GM23338 (cell line): ENCODE measurements around the gene LSP1. TPM values are rescaled to one million over a fixed set of nuclear protein-coding genes. Genes with fewer than 3 reads are reported as not detected.
A peak's percentile ranks its signal among the peaks of the same experiment; 100 is the strongest.

Source experiments
- ATAC-seq: fragments of 200-7000 bp; cut with Tn5 transposase; 3 replicates; pipeline ENCODE4 v1.9.1; 2020
- DNase-seq: peaks from one replicate; pipeline ENCODE4 v3.0.0-alpha.2; 2015; ENCODE audit warnings: low spot score
- H2AFZ ChIP-seq: fragments of 200-600 bp; sonication (generic); 2 replicates; pipeline ENCODE4 v1.8.0; 2016; ENCODE audit warnings: antibody characterized with exemption, mild to moderate bottlenecking, moderate library complexity
- H3F3A ChIP-seq: fragments of 200-600 bp; sonication (generic); replicated peaks from 2 replicates; pipeline ENCODE4 v1.8.0; 2017; ENCODE audit warnings: antibody characterized with exemption, mixed run types, low read depth
- H3K27ac ChIP-seq: fragments of 200-600 bp; sonication (generic); 2 replicates; pipeline ENCODE4 v1.6.1; 2016; ENCODE audit warnings: low read depth
- H3K27me3 ChIP-seq: fragments of 200-600 bp; sonication (generic); 2 replicates; pipeline ENCODE4 v1.8.0; 2016; ENCODE audit warnings: mild to moderate bottlenecking, mixed run types, moderate library complexity; ENCODE audit not compliant: insufficient read depth
- H3K36me3 ChIP-seq: fragments of 200-600 bp; sonication (generic); 2 replicates; pipeline ENCODE4 v1.8.0; 2016; ENCODE audit warnings: mild to moderate bottlenecking; ENCODE audit not compliant: insufficient read depth
- H3K4me1 ChIP-seq: fragments of 200-600 bp; sonication (generic); 2 replicates; pipeline ENCODE4 v1.8.0; 2016; ENCODE audit warnings: mild to moderate bottlenecking, moderate library complexity; ENCODE audit not compliant: insufficient read depth
- H3K4me2 ChIP-seq: fragments of 200-600 bp; sonication (generic); 2 replicates; pipeline ENCODE4 v1.7.1; 2017; ENCODE audit warnings: mixed run types
- H3K4me3 ChIP-seq: fragments of 200-600 bp; sonication (generic); 2 replicates; pipeline ENCODE4 v1.6.1; 2016; ENCODE audit warnings: mixed run types
- H3K79me2 ChIP-seq: fragments of 200-600 bp; sonication (generic); replicated peaks from 2 replicates; pipeline ENCODE4 v1.8.0; 2017; ENCODE audit warnings: mild to moderate bottlenecking; ENCODE audit not compliant: insufficient read depth
- H3K9me2 ChIP-seq: fragments of 200-600 bp; sonication (generic); 2 replicates; pipeline ENCODE4 v1.8.0; 2017; ENCODE audit not compliant: insufficient read depth
- H4K20me1 ChIP-seq: fragments of 200-600 bp; sonication (generic); replicated peaks from 2 replicates; pipeline ENCODE4 v1.8.0; 2017; ENCODE audit warnings: mild to moderate bottlenecking; ENCODE audit not compliant: insufficient read depth
- H3K27ac Mint-ChIP-seq: 2 replicates; pipeline ENCODE4 v1.8.0; 2020; ENCODE audit warnings: inconsistent platforms, mild to moderate bottlenecking, moderate library complexity, mixed read lengths
- H3K27me3 Mint-ChIP-seq: 3 replicates; pipeline ENCODE4 v1.8.0; 2022; ENCODE audit warnings: low read depth, mild to moderate bottlenecking, moderate library complexity, mixed read lengths, inconsistent platforms; ENCODE audit not compliant: insufficient read depth, poor library complexity
- H3K36me3 Mint-ChIP-seq: 3 replicates; pipeline ENCODE4 v1.8.0; 2021; ENCODE audit warnings: low read depth, mild to moderate bottlenecking, inconsistent platforms, moderate library complexity, mixed read lengths
- H3K4me1 Mint-ChIP-seq: 3 replicates; pipeline ENCODE4 v1.8.0; 2020; ENCODE audit warnings: mild to moderate bottlenecking, inconsistent platforms, mixed read lengths
- H3K4me3 Mint-ChIP-seq: 3 replicates; pipeline ENCODE4 v1.8.0; 2021; ENCODE audit warnings: moderate library complexity, mild to moderate bottlenecking, inconsistent platforms, mixed read lengths
- H3K9me3 Mint-ChIP-seq: 3 replicates; pipeline ENCODE4 v1.8.0; 2020; ENCODE audit warnings: moderate library complexity, mild to moderate bottlenecking, inconsistent platforms, mixed read lengths
- NANOG ChIP-seq: IDR thresholded peaks from 2 replicates; pipeline ENCODE4 v1.6.1; 2016; ENCODE audit warnings: antibody characterized with exemption, borderline replicate concordance
- POLR2AphosphoS5 ChIP-seq: IDR thresholded peaks from 2 replicates; pipeline ENCODE4 v1.6.1; 2016; ENCODE audit warnings: antibody characterized with exemption, low read depth
- STAT1 ChIP-seq: IDR thresholded peaks from one replicate; pipeline ENCODE4 v1.6.1; 2016; ENCODE audit warnings: antibody characterized with exemption; ENCODE audit not compliant: unreplicated experiment
- ZNF114 ChIP-seq: fragments of 250-450 bp; sonication (Bioruptor Pico); IDR thresholded peaks from 2 replicates; pipeline ENCODE4 v1.5.0; 2020; ENCODE audit warnings: mild to moderate bottlenecking, moderate library complexity
- ZNF331 ChIP-seq: fragments of 250-450 bp; sonication (Bioruptor Pico); IDR thresholded peaks from 2 replicates; pipeline ENCODE4 v1.5.0; 2020; ENCODE audit warnings: low read depth, mild to moderate bottlenecking, moderate library complexity
- polyA plus RNA-seq: library from polyadenylated mRNA; unstranded; fragments of >200 nt; fragmentation: Nextera tagmentation; extraction: Ambion mirVana; gene quantifications from 2 replicates; pipeline ENCODE4 v1.2.1, GENCODE V29; 2016
- total RNA-seq: library from RNA; depleted of rRNA; stranded (reverse); fragments of >200 nt; shearing (Covaris generic); gene quantifications from 2 replicates; pipeline ENCODE4 v1.2.3, GENCODE V29; 2014
- TF ChIP-seq, protein P1 (sequence below), 2 experiments: fragments of 200-600 bp in 1 of 2; sonication (generic) in 1 of 2; conservative IDR thresholded peaks; 2 replicates each; pipeline versions ENCODE4 v1.5.1 to v1.6.1; 2016 to 2017; ENCODE audit warnings: antibody characterized with exemption in 2 of 2, low read depth in 2 of 2, mild to moderate bottlenecking in 2 of 2, moderate library complexity in 1 of 2
- TF ChIP-seq, protein P2 (sequence below): IDR thresholded peaks from one replicate; pipeline ENCODE4 v1.6.1; 2018; ENCODE audit warnings: antibody characterized with exemption; ENCODE audit not compliant: unreplicated experiment
- TF ChIP-seq, protein P3 (sequence below): IDR thresholded peaks from 2 replicates; pipeline ENCODE4 v1.6.1; 2016; ENCODE audit warnings: antibody characterized with exemption

The LSP1 gene
- total and polyA plus RNA-seq, 2 experiments from 2014 or later, result 0.84 TPM; not detected in 1

DNA sequence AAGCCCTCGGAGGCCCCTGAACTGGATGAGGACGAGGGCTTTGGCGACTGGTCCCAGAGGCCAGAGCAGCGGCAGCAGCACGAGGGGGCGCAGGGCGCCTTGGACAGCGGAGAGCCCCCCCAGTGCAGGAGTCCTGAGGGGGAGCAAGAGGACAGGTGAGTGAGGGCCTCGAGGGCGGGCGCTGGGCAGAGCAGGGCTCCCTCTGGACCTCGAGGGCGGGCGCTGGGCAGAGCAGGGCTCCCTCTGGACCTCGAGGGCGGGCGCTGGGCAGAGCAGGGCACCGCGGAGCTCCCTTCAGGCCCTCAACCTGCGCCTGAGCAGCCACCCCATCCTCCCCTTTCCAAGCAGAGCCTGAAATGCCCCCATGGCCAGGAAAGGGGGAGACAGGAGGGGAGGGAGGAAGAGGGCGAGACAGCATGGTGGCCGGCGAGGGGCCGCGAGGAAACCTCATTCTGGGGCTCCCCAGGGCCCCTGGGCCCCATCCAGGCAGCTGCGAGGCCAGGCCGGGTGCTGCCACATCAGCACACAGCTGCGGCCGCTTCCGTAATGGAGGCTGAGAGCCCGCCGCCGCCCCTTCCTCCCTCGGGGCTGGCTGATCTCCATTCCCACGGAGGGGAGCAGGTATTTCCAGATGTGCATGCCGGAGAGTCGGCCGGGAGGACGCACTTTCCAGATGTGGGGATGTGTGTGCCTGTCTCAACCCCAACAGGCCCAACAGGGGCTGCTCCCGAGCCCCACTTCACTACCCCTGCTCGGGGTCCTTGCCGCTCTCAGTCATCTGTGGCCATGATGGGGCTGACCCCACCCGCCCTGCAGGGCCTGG, 28.8 kb downstream of the LSP1 start:
- H3K4me3 Mint-ChIP-seq, result no peak overlapping the region
- Histone ChIP-seq H3K27me3 (no peaks in the 10 kb centered on the region), H3K36me3 (no peaks in the 10 kb centered on the region), H3K4me1 (no peaks in the 10 kb centered on the region), H3F3A (no peaks in the 10 kb centered on the region), H2AFZ (no peak overlapping the region), H3K4me3 (no peak overlapping the region), H3K9me2 (no peaks in the 10 kb centered on the region), H3K79me2 (no peaks in the 10 kb centered on the region), H4K20me1 (no peaks in the 10 kb centered on the region), H3K27ac (no peak overlapping the region), H3K4me2 (no peak overlapping the region)
- no peak overlapping the region for H3K27ac Mint-ChIP-seq
- ATAC-seq, result peak; percentile 7; the same call in 2 of the 3 replicates
- H3K27me3 Mint-ChIP-seq, result peaks cover 4% of the 10 kb centered on the region
- H3K9me3 Mint-ChIP-seq, result no peaks in the 10 kb centered on the region
- no peaks in the 10 kb centered on the region for H3K4me1 Mint-ChIP-seq
- H3K36me3 Mint-ChIP-seq, result no peaks in the 10 kb centered on the region
- TF ChIP-seq POLR2AphosphoS5 (no peak), ZNF114 (no peak), NANOG (no peak), ZNF331 (CRISPR knock-in tag) (no peak), STAT1 (no peak)
- TF ChIP-seq, protein P1, sequence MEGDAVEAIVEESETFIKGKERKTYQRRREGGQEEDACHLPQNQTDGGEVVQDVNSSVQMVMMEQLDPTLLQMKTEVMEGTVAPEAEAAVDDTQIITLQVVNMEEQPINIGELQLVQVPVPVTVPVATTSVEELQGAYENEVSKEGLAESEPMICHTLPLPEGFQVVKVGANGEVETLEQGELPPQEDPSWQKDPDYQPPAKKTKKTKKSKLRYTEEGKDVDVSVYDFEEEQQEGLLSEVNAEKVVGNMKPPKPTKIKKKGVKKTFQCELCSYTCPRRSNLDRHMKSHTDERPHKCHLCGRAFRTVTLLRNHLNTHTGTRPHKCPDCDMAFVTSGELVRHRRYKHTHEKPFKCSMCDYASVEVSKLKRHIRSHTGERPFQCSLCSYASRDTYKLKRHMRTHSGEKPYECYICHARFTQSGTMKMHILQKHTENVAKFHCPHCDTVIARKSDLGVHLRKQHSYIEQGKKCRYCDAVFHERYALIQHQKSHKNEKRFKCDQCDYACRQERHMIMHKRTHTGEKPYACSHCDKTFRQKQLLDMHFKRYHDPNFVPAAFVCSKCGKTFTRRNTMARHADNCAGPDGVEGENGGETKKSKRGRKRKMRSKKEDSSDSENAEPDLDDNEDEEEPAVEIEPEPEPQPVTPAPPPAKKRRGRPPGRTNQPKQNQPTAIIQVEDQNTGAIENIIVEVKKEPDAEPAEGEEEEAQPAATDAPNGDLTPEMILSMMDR (conservative IDR thresholded peaks at IDR 0.05; ENCODE audit: low read depth in 2 of 2), result no peak
- TF ChIP-seq, protein P2, sequence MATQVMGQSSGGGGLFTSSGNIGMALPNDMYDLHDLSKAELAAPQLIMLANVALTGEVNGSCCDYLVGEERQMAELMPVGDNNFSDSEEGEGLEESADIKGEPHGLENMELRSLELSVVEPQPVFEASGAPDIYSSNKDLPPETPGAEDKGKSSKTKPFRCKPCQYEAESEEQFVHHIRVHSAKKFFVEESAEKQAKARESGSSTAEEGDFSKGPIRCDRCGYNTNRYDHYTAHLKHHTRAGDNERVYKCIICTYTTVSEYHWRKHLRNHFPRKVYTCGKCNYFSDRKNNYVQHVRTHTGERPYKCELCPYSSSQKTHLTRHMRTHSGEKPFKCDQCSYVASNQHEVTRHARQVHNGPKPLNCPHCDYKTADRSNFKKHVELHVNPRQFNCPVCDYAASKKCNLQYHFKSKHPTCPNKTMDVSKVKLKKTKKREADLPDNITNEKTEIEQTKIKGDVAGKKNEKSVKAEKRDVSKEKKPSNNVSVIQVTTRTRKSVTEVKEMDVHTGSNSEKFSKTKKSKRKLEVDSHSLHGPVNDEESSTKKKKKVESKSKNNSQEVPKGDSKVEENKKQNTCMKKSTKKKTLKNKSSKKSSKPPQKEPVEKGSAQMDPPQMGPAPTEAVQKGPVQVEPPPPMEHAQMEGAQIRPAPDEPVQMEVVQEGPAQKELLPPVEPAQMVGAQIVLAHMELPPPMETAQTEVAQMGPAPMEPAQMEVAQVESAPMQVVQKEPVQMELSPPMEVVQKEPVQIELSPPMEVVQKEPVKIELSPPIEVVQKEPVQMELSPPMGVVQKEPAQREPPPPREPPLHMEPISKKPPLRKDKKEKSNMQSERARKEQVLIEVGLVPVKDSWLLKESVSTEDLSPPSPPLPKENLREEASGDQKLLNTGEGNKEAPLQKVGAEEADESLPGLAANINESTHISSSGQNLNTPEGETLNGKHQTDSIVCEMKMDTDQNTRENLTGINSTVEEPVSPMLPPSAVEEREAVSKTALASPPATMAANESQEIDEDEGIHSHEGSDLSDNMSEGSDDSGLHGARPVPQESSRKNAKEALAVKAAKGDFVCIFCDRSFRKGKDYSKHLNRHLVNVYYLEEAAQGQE, result no peak
- TF ChIP-seq, protein P3, sequence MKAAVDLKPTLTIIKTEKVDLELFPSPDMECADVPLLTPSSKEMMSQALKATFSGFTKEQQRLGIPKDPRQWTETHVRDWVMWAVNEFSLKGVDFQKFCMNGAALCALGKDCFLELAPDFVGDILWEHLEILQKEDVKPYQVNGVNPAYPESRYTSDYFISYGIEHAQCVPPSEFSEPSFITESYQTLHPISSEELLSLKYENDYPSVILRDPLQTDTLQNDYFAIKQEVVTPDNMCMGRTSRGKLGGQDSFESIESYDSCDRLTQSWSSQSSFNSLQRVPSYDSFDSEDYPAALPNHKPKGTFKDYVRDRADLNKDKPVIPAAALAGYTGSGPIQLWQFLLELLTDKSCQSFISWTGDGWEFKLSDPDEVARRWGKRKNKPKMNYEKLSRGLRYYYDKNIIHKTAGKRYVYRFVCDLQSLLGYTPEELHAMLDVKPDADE, result no peak
- DNase-seq, result no peak
